HUES64 (cell line): Measurements from ENCODE around the gene GH2.
"Not testable (repeated sequence)": the region's sequence is repeated elsewhere in the genome, so short reads cannot be mapped to it uniquely, and the experiment has no call there.

Source experiments
- H3K27ac ChIP-seq: 2 replicates; pipeline ENCODE4 v1.7.0; 2013; ENCODE audit warnings: low read depth, low read length, inconsistent platforms
- H3K27me3 ChIP-seq: 2 replicates; pipeline ENCODE4 v1.6.1; 2013; ENCODE audit warnings: mild to moderate bottlenecking, low read length; ENCODE audit not compliant: insufficient read depth
- H3K36me3 ChIP-seq: 2 replicates; pipeline ENCODE4 v1.6.1; 2013; ENCODE audit warnings: mild to moderate bottlenecking, low read length; ENCODE audit not compliant: insufficient read depth
- H3K4me1 ChIP-seq: 2 replicates; pipeline ENCODE4 v1.6.1; 2013; ENCODE audit warnings: mild to moderate bottlenecking, low read length, moderate library complexity; ENCODE audit not compliant: insufficient read depth
- H3K4me3 ChIP-seq: 2 replicates; pipeline ENCODE4 v1.5.1; 2013; ENCODE audit warnings: mild to moderate bottlenecking, low read length, moderate library complexity
- H3K9ac ChIP-seq: 2 replicates; pipeline ENCODE4 v1.6.1; 2013; ENCODE audit warnings: mild to moderate bottlenecking, low read depth, low read length
- H3K9me3 ChIP-seq: 2 replicates; pipeline ENCODE4 v1.6.1; 2013; ENCODE audit warnings: low read depth, low read length; ENCODE audit not compliant: insufficient read depth
- WGBS: fragments of 150-250, 120-280 bp; methylation state at CpG from one replicate; pipeline ENCODE4 v1.1.7; 2013; ENCODE audit warnings: missing lambda C conversion rate; 5-methylcytosine and 5-hydroxymethylcytosine counted together

The GH2 gene

GRCh38 chr17:63910096-63910495, 28.4 kb upstream of the GH2 start:
- H3K9ac ChIP-seq, result no peak overlapping the region
- H3K4me1 ChIP-seq, result peaks cover 9% of the 10 kb centered on the region
- 86% methylated on average over 14 of the region's 14 CpGs for WGBS
- H3K4me3 ChIP-seq, result no peak overlapping the region
- H3K36me3 ChIP-seq, result no peaks in the 10 kb centered on the region
- no peaks in the 10 kb centered on the region; the same call in 1 of the 2 replicates for H3K27me3 ChIP-seq
- H3K27ac ChIP-seq, result no peak overlapping the region
- no peaks in the 10 kb centered on the region for H3K9me3 ChIP-seq

GRCh38 chr17:63909586-63909985, 27.8 kb upstream of the GH2 start:
- not testable (repeated sequence) for H3K4me1 ChIP-seq, H3K9me3 ChIP-seq, H3K27ac ChIP-seq, H3K27me3 ChIP-seq, H3K36me3 ChIP-seq, H3K9ac ChIP-seq, H3K4me3 ChIP-seq
- 95% methylated on average over 9 of the region's 10 CpGs for WGBS

GRCh38 chr17:63907161-63907778, 25.5 kb upstream of the GH2 start:
- WGBS, result 70% methylated on average over 6 of the region's 12 CpGs

GRCh38 chr17:63904796-63905195, 23.1 kb upstream of the GH2 start:
- H3K36me3 ChIP-seq, H3K4me1 ChIP-seq, H3K27ac ChIP-seq, H3K9me3 ChIP-seq, H3K9ac ChIP-seq, H3K27me3 ChIP-seq, H3K4me3 ChIP-seq: not testable (repeated sequence)
- 90% methylated on average over 8 of the region's 8 CpGs for WGBS

More at GRCh38 chr17:63907161-63907778, 25.5 kb upstream of the GH2 start:
- H3K9me3 ChIP-seq, H3K4me1 ChIP-seq, H3K27ac ChIP-seq, H3K4me3 ChIP-seq, H3K27me3 ChIP-seq, H3K36me3 ChIP-seq, H3K9ac ChIP-seq: not testable (repeated sequence)

- not testable (repeated sequence) for H3K4me1 ChIP-seq, H3K36me3 ChIP-seq, H3K9me3 ChIP-seq, H3K27ac ChIP-seq, H3K9ac ChIP-seq, H3K4me3 ChIP-seq, H3K27me3 ChIP-seq
- WGBS, result 55% methylated on average over 5 of the region's 5 CpGs
These were observed 22.1 kb upstream of the GH2 start for GRCh38 chr17:63903787-63904201.

DNA sequence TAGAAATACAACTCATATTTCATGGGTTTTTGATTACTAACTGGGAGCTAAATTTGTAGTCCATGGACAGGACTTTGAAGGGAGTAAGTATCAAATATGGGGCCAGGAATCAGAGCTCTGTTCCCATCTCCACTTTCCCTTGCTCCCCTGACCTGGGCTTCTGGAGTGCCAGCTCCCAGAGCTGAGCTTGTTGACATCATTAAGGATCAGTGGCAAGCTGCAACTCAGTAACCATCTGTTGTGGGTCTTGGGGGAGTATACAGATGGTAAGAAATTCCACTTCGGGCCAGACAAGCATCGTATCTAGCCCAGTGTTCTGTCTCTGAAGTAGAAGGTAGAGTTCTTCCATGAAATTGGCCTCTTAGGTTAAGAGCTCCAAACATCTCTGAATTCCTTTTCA, 20.2 kb upstream of the GH2 start:
- 93% methylated on average over 2 of the region's 2 CpGs for WGBS
- H3K4me3 ChIP-seq, H3K4me1 ChIP-seq, H3K27me3 ChIP-seq, H3K9me3 ChIP-seq, H3K27ac ChIP-seq, H3K9ac ChIP-seq, H3K36me3 ChIP-seq: not testable (repeated sequence)

- not testable (repeated sequence) for H3K4me3 ChIP-seq, H3K9me3 ChIP-seq, H3K9ac ChIP-seq, H3K27ac ChIP-seq, H3K27me3 ChIP-seq, H3K36me3 ChIP-seq, H3K4me1 ChIP-seq
- 82% methylated on average over 6 of the region's 6 CpGs for WGBS
These were observed 17.4 kb upstream of the GH2 start for GRCh38 chr17:63898899-63899798.

DNA sequence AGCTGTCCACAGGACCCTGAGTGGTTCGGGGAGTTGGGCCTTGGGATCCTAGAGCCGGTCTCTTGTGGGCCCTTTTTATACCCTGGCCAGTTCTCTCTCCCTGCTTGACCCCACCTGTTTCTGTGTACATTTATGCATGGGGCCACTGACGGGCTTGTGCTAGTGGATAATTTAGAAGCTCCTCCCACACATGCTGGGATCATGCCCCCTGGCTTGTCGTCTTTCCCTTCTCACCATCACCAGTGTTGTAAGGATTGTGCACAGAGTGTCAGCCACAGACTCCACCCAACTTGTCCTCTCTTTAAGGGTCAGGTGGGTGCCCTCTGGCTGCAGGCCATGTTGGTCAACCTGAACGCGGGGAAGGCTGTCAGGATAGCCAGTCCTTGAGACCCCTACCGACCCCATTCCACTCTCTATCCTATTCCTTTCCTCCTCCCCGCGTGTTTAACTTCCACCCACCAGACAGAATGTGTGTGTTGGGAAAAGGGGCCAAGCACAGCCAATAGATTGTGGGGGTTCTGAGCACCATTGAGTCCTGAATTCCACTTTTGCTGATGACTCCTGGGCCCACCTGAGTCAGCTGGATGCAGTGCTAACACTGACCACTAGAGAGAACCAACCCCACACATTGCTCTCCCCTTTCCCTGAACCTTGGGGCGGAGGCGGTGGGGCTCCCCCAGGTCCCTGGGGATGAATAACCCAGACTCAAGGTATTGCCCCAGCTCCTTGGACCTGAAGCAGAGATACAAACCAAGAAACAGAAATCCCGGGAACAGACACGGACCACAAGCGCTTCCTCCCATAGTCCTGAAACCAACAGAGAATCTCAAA, 15.0 kb upstream of the GH2 start, which contains the start of gene CSH1:
TSS of gene CSH1 (minus strand) at position 51 of the 831 bp plus-strand sequence. CDS start 63 bp downstream, outside the sequence.
- H3K36me3 ChIP-seq, H3K4me3 ChIP-seq, H3K9me3 ChIP-seq, H3K27ac ChIP-seq, H3K27me3 ChIP-seq, H3K9ac ChIP-seq, H3K4me1 ChIP-seq: not testable (repeated sequence)
- 90% methylated on average over 5 of the region's 14 CpGs for WGBS

DNA sequence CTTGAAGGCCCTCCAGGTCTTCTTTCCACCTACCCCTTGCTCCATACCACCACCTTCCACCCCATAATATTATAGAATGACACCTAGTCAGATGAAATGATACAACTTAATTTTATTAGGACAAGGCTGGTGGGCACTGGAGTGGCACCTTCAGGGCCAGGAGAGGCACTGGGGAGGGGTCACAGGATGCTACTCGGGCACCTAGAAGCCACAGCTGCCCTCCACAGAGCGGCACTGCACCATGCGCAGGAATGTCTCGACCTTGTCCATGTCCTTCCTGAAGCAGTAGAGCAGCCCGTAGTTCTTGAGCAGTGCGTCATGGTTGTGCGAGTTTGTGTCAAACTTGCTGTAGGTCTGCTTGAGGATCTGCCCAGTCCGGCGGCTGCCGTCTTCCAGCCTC, 13.1 kb upstream of the GH2 start:
- H3K27me3 ChIP-seq, H3K36me3 ChIP-seq, H3K4me3 ChIP-seq, H3K27ac ChIP-seq, H3K9ac ChIP-seq, H3K9me3 ChIP-seq, H3K4me1 ChIP-seq: not testable (repeated sequence)
- WGBS, result 91% methylated on average over 3 of the region's 10 CpGs

GRCh38 chr17:63894021-63894420, 12.3 kb upstream of the GH2 start:
- H3K4me1 ChIP-seq, H3K4me3 ChIP-seq, H3K27me3 ChIP-seq, H3K27ac ChIP-seq, H3K9ac ChIP-seq, H3K9me3 ChIP-seq, H3K36me3 ChIP-seq: not testable (repeated sequence)
- 77% methylated on average over 3 of the region's 3 CpGs for WGBS
